ENCODE data around the gene GABRR2.

Gene GABRR2

GRCh38 chr6:89315249-89315885, at the start of gene GABRR2:
Gene GABRR2 (minus strand): TSS chr6:89315299. CDS start chr6:89315165, 134 bp downstream.
- no peak for DNase-seq (ENCODE audit: low read depth)

DNA sequence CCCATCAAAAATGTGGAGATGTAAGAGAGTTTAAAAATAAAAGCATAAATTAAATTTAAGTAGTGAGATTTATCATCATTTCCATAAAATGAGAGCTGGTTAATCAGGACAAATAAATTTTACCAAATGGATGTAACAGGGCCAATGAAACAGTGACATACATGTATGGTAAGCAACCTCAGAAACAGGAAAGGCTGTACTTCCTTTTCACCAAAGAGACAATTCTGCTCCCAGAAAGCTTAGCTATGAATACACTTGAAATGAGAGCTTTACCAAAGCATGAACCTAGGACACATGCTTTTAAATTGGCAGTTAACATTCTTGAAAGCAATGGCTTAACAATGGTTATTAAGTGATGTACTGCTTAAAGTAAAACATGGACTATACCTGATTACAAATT, 49.5 kb upstream of the GABRR2 start:
- DNase-seq (ENCODE audit: low read depth), result no peak

- DNase-seq (ENCODE audit: low read depth), result no peak
These were observed 46.1 kb upstream of the GABRR2 start for GRCh38 chr6:89361171-89361570.

- no peak for DNase-seq (ENCODE audit: low read depth)
These were observed 45.4 kb upstream of the GABRR2 start for GRCh38 chr6:89360415-89360999.

- DNase-seq (ENCODE audit: low read depth), result no peak
These were observed 44.5 kb upstream of the GABRR2 start for GRCh38 chr6:89359561-89359960.

DNA sequence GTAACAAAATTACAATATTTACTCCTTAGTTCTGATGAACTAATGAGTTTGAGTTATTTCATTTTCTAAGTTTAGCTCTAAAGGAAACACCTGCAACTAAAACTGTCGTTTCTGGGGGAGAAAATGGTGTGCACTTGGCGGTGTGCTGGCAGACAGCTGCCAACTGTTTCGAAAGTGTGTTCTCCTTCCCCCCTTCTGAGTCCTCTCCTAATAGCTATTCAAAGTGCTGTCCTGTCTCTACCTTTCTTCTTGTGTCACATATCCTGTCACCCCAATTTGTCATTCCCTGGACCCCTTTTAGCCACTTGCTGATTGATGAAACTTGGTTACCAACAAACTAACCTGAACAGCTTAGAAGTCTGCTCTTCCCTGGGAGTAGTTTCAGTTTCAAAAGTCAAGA, 42.3 kb upstream of the GABRR2 start:
- DNase-seq (ENCODE audit: low read depth), result no peak

DNA sequence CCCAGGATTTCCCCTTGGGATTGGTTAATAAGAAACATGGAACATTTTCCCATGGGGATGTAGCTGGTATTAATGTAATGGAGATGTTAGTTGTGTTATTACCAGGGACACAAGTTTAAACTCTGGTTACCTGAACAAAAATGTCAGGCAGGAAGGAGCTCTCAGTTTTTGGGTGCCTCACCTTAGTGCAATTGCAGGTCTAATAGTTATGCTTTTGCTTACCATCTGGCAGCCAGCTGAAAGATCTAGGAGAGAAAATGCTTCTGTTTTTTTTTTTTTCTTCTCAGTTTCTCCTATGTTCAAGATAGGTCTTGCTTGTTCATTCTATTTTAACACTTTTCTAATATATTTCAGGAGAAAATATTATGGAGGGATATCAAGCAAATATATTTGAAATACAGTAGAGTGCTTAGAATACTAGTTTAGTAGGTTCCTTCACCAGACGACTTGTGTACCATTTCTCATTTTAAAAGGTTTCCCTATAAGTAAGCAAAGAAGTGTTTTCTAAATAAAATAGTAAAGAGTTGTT, 41.6 kb upstream of the GABRR2 start:
- DNase-seq (ENCODE audit: low read depth), result no peak

- DNase-seq (ENCODE audit: low read depth), result no peak
These were observed 40.6 kb upstream of the GABRR2 start for GRCh38 chr6:89355511-89356194.

- no peak for DNase-seq (ENCODE audit: low read depth)
These were observed 38.7 kb upstream of the GABRR2 start for GRCh38 chr6:89353702-89354392.

DNA sequence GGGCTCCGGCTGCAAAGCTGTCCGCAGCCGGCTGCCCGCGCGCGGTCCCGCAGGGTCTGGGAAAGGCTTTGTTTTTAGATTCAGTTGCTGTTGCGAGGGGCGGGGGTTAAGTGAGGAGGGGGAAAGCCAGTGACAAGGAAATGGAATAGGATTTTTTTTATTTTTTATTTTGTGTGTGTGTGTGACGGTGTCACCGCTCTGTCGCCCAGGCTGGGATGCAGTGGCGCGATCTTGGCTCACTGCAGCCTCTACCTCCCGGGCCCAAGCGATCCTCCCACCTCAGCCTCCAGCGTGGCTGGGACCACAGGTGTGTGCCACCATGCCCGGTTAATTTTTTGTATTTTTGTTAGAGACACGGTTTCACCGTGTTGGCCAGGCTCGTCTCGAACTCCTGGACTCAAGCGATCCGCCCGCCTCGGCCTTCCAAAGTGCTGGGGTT, 38.0 kb upstream of the GABRR2 start:
- DNase-seq (ENCODE audit: low read depth), result no peak

- DNase-seq (ENCODE audit: low read depth), result peak; percentile 35
These were observed 37.4 kb upstream of the GABRR2 start, which contains the start of gene UBE2J1 for GRCh38 chr6:89352278-89353117. Gene UBE2J1 (minus strand): TSS chr6:89352722. CDS start chr6:89352569, 153 bp downstream.

- no peak for DNase-seq (ENCODE audit: low read depth)
These were observed 36.7 kb upstream of the GABRR2 start for GRCh38 chr6:89351671-89352277.

DNA sequence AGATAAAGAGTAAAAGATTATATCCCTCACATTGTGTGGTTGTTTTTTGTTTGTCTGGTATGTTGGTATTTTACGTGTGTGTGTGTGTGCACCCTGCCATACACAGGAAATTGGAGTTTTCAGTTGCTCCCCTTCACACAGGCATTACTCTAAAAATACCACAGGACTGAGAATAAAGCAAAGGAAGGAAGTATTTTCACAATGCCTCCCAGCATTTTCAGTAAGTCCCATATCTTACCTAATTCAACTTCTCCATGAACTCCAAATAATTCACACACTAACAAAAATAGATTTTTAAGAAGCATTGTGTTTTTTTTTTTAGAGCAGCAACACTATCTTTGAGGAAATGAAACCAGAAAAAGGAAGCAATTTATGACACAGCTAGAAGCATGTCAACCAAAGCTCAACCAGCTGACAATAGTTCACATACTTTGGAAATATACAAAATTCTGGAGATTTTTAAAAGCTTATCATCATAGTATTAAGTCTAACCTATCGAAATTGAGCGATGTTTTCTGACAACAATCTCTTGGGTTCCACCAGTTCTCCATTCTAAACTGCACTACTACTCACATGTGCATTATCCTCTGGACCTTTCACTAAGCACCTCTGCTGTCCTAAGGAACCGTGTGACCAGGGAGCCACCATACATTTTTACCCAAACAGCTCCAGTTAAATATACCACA, 35.3 kb upstream of the GABRR2 start:
- no peak for DNase-seq (ENCODE audit: low read depth)

DNA sequence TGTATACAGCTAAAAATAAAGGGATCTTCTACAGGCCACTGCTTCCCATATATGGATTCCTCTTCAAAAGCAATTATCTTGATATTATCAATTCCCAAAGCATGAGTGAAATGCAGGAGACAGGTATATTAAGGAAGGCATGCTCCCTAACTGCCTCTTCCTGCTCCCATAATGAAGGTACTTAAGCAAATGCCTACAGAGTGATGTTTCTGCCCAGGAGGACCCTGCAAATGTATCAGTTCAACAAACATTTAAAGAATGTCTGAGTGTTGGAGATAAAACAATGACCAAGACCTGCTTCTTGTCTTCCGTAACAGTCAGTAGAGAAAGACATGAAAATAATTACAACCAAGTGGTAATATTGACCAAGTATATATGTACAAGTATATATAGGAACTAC, 33.3 kb upstream of the GABRR2 start:
- DNase-seq (ENCODE audit: low read depth), result no peak

GRCh38 chr6:89347825-89348224, 32.7 kb upstream of the GABRR2 start:
- DNase-seq (ENCODE audit: low read depth), result no peak

GRCh38 chr6:89346433-89346832, 31.3 kb upstream of the GABRR2 start:
- no peak for DNase-seq (ENCODE audit: low read depth)

DNA sequence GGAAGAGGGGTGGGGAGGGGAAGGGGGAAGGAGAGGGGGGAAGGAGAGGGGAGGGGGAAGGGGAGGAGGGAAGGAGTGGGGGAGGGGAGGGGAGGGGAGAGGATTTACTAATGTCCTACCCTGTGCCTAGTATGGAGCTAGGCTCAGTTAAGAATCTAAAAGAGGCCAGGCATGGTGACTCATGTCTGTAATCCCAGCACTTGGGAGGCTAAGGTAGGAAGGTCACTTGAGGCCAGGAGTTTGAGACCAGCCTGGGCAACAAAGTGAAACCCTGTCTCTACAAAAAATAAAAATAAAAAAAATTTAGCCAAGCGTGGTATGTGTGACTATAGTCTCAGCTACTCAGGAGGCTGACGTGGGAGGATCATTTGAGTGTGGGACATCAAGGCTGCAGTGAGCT, 24.5 kb upstream of the GABRR2 start:
- no peak for DNase-seq (ENCODE audit: low read depth)

DNA sequence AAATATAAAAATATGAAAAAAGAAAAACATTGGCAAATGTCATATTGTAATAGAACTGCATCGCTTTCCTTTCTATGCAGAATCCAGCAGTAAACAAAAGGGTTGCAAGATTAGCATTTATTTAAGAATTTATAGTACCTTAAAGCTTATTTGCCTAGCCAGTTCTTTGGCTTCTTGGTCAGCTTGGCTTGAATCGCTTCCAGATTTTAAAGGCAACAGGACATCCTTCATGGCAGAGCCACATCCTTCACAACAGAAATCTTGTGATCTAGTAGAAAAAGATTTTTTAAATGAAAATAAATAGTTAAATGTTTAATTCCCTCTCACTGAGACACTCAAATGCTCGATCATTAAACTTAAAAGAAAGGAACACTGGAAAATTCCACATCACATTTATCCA, 20.1 kb upstream of the GABRR2 start:
- no peak for DNase-seq (ENCODE audit: low read depth)

DNA sequence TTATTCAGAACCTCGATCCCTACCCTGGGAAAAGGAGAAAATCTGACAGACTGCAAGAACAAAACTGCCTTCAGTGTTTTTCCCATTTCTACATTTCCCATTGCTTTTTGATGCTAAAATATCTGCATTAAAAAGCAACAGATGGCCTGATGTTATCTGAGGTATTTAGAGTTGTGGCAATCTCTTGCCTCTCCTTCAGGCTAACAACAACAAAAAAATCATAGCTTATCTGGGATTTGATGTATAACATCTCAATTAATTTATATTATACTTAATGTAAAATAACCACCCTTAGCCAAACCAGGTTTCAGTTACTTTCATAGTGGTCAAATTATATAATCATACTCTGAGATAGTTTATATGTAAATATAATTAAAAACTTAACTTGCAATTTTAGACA, 15.8 kb upstream of the GABRR2 start:
- no peak for DNase-seq (ENCODE audit: low read depth)

DNA sequence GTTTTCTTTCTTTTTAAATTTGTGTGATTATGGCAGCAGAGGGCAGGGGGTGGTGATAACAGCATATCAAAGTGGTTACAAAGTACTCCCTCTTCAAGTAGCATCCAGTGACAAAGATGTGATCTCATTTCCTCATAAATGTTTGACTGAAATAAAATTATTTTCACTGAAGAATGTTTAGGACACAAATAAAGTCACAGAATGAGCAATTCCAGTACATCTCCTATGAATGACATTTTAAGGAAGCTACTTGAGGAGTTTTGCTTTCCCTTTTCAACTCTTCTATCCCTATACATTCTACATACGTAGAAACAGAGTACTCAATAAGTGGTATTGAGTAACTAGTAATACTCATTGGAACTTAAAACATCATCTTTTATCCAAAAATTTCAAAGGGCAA, 13.9 kb upstream of the GABRR2 start:
- no peak for DNase-seq (ENCODE audit: low read depth)

DNA sequence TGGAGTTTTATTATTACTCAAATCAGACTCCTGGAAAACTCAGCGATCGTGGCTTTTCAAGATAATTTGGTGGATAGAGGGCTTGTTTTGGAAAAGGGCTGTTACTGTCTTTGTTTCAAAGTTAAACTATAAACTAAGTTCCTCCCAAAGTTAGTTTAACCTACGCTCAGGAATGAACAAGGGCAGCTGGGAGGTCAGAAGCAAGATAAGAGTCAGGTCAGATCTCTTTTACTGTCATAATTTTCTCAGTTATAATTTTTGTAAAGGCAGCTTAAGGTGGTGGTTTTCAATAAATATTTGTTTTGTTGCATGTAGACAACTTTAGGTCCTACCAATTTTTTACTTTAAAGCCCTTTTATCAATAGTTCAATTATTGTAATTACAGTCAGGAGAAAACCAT, 9.2 kb upstream of the GABRR2 start:
- DNase-seq (ENCODE audit: low read depth), result no peak
